K562 (cell line): ENCODE data around the gene PRR16. TPM values are rescaled to one million over a fixed set of nuclear protein-coding genes. Genes with fewer than 3 reads are reported as not detected.

Experiments
- ATAC-seq: fragments of 200-7000 bp; cut with Tn5 transposase; 3 replicates; pipeline ENCODE4 v1.9.1; 2020; ENCODE audit warnings: moderate library complexity
- BruUV-seq: library from RNA; stranded (reverse); fragments of 400-500 nt; replicated peaks from 2 replicates; lab custom pipeline; 2021; lab: Mats Ljungman, UMichigan
- CTCF ChIA-PET: fragments of 300-600 bp; formaldehyde crosslinking; extraction: SDS; loops from one replicate; lab custom pipeline; 2021; ENCODE audit warnings: low intra/inter-chr PET ratio; lab: Yijun Ruan, JAX
- POLR2A ChIA-PET: fragments of 300-600, 350-650 bp; sonication (Branson Sonifier 250); formaldehyde crosslinking; extraction: SDS; loops from one replicate; lab custom pipeline; 2021; ENCODE audit warnings: antibody characterized with exemption, inconsistent platforms; lab: Yijun Ruan, JAX
- DNase-seq, 4 experiments: peaks; one replicate each; pipeline versions ENCODE4 v3.0.0 to v3.0.0-alpha.2; 2011 to 2018; ENCODE audit warnings: low spot score in 3 of 4, mixed read lengths in 3 of 4; ENCODE audit errors: extremely low read depth in 1 of 4
- FAIRE-seq: peaks from 2 replicates; lab custom pipeline; 2011; peaks lifted over from hg19 to GRCh38; lab: Jason Lieb, UNC
- H2AFZ ChIP-seq: 2 replicates; pipeline ENCODE4 v1.6.0; 2011; ENCODE audit warnings: low read depth, low read length, control low read depth, inconsistent platforms
- H3K27ac ChIP-seq: fragments of 200-600 bp; 3 replicates; pipeline ENCODE4 v1.8.0; 2011; ENCODE audit warnings: low read depth, mild to moderate bottlenecking, control low read depth, inconsistent platforms, low read length, moderate library complexity, mixed read lengths; ENCODE audit errors: extremely low read depth
- H3K27me3 ChIP-seq, 2 experiments: fragments of 300-600 bp in 1 of 2; 2 replicates in 1 of 2; 3 replicates in 1 of 2; pipeline versions ENCODE4 v1.6.0 to v1.8.0; 2011; ENCODE audit warnings: inconsistent platforms in 2 of 2, low read length in 2 of 2, mild to moderate bottlenecking in 1 of 2, mixed read lengths in 1 of 2, moderate library complexity in 1 of 2; ENCODE audit not compliant: control insufficient read depth in 2 of 2, insufficient read depth in 2 of 2
- H3K36me3 ChIP-seq: fragments of 300-600 bp; 3 replicates; pipeline ENCODE4 v1.8.0; 2011; ENCODE audit warnings: mild to moderate bottlenecking, low read length, inconsistent platforms; ENCODE audit not compliant: control insufficient read depth, insufficient read depth
- H3K4me1 ChIP-seq, 2 experiments: fragments of 200-600 bp in 1 of 2; replicated peaks in 1 of 2; 2 replicates in 1 of 2; 3 replicates in 1 of 2; pipeline versions ENCODE4 v1.5.1 to v1.8.0; 2011; ENCODE audit warnings: inconsistent platforms in 2 of 2, low read length in 2 of 2, mild to moderate bottlenecking in 1 of 2, mixed read lengths in 1 of 2, moderate library complexity in 1 of 2; ENCODE audit not compliant: control insufficient read depth in 2 of 2, insufficient read depth in 2 of 2
- H3K4me2 ChIP-seq: 2 replicates; pipeline ENCODE4 v1.6.1; 2011; ENCODE audit warnings: low read length, control low read depth, inconsistent platforms, mixed read lengths; ENCODE audit not compliant: insufficient read depth
- H3K4me3 ChIP-seq: fragments of 200-600 bp; sonication (generic), shearing (Covaris generic); 2 replicates; pipeline ENCODE4 v1.5.1; 2016; ENCODE audit warnings: control low read depth, inconsistent platforms
- H3K79me2 ChIP-seq: fragments of 200-600 bp; 3 replicates; pipeline ENCODE4 v1.8.0; 2011; ENCODE audit warnings: low read length, inconsistent platforms; ENCODE audit not compliant: control insufficient read depth, insufficient read depth
- H3K9ac ChIP-seq, 2 experiments: 2 replicates each; pipeline versions ENCODE4 v1.6.0 to v1.6.1; 2011; ENCODE audit warnings: low read depth in 2 of 2, low read length in 2 of 2, control low read depth in 1 of 2, inconsistent platforms in 1 of 2, mild to moderate bottlenecking in 1 of 2, mixed read lengths in 1 of 2; ENCODE audit not compliant: insufficient read depth in 1 of 2
- H3K9me1 ChIP-seq: one replicate; pipeline ENCODE4 v1.6.0; 2011; ENCODE audit warnings: inconsistent platforms, mild to moderate bottlenecking, low read length, moderate library complexity; ENCODE audit not compliant: control insufficient read depth, insufficient read depth
- H3K9me3 ChIP-seq: replicated peaks from 2 replicates; pipeline ENCODE4 v1.5.1; 2011; ENCODE audit warnings: low read depth, low read length, inconsistent platforms; ENCODE audit not compliant: control insufficient read depth, insufficient read depth
- H4K20me1 ChIP-seq: replicated peaks from 2 replicates; pipeline ENCODE4 v1.6.1; 2011; ENCODE audit warnings: low read length, inconsistent platforms, mixed read lengths; ENCODE audit not compliant: control insufficient read depth, insufficient read depth
- BRD4 ChIP-seq: fragments of 200-600 bp; sonication (generic); IDR thresholded peaks from 2 replicates; pipeline ENCODE4 v1.6.1; 2017; ENCODE audit warnings: inconsistent platforms
- DDX20 ChIP-seq: fragments of 450-650 bp; IDR thresholded peaks from 2 replicates; pipeline ENCODE4 v1.6.1; 2016; ENCODE audit warnings: missing genetic modification characterization, low read depth, mild to moderate bottlenecking, missing compliant biosample characterization, moderate library complexity
- HDAC1 ChIP-seq, 2 experiments: fragments of 450-650 bp; IDR thresholded peaks; 2 replicates each; pipeline ENCODE4 v1.6.1; 2016 to 2017; ENCODE audit warnings: inconsistent platforms in 1 of 2, mild to moderate bottlenecking in 1 of 2, moderate library complexity in 1 of 2
- NELFE ChIP-seq: IDR thresholded peaks from 2 replicates; pipeline ENCODE4 v1.6.1; 2011; ENCODE audit warnings: mild to moderate bottlenecking; ENCODE audit not compliant: insufficient read depth, insufficient read length
- PRMT5 ChIP-seq: sonication (generic); formaldehyde crosslinking; IDR thresholded peaks from 2 replicates; pipeline ENCODE4 v1.5.0; 2020; ENCODE audit warnings: missing genetic modification reagents
- SOX6 ChIP-seq: fragments of 450-650 bp; IDR thresholded peaks from 2 replicates; pipeline ENCODE4 v1.6.1; 2014; ENCODE audit warnings: mild to moderate bottlenecking
- ZNF12 ChIP-seq: sonication (generic); formaldehyde crosslinking; IDR thresholded peaks from 2 replicates; pipeline ENCODE4 v1.4.0; 2020; ENCODE audit warnings: mild to moderate bottlenecking, missing genetic modification reagents
- ZNF398 ChIP-seq: fragments of 250-450 bp; sonication (Bioruptor Pico); IDR thresholded peaks from 2 replicates; pipeline ENCODE4 v1.8.0; 2021; ENCODE audit warnings: moderate library complexity, mild to moderate bottlenecking, inconsistent platforms
- ZNF551 ChIP-seq: fragments of 250-450 bp; sonication (Bioruptor Pico); IDR thresholded peaks from 2 replicates; pipeline ENCODE4 v1.5.0; 2021; ENCODE audit warnings: mild to moderate bottlenecking, moderate library complexity
- ZNF57 ChIP-seq: fragments of 450-650 bp; formaldehyde crosslinking; IDR thresholded peaks from 2 replicates; pipeline ENCODE4 v1.4.0; 2020; ENCODE audit warnings: mild to moderate bottlenecking, moderate library complexity
- WGBS: fragments of 100-300 bp; shearing (Covaris generic); methylation state at CpG from one replicate; pipeline ENCODE4 v1.1.6; 2016; ENCODE audit warnings: low coverage, mixed read lengths; ENCODE audit not compliant: insufficient coverage; ENCODE audit errors: missing lambda C conversion rate; 5-methylcytosine and 5-hydroxymethylcytosine counted together
- in situ Hi-C: fragments of 300-500 bp; cut with MboI; formaldehyde crosslinking; loops from 4 replicates; pipeline ENCODE4 v1.15.0; 2018; ENCODE audit warnings: inconsistent platforms, mixed read lengths
- intact Hi-C: fragments of 100-400 bp; cut with micrococcal nuclease; formaldehyde crosslinking; loops from 2 replicates; pipeline ENCODE4 v1.14.2; 2022
- polyA plus RNA-seq, 8 experiments: library from polyadenylated mRNA; depleted of rRNA in 4 of 8; stranded (reverse) in 5 of 8; unstranded in 3 of 8; fragments of >200 nt; fragmentation: Nextera tagmentation in 2 of 8; fragmentation: Illumina TruSeq in 1 of 8; extraction: Ambion mirVana in 2 of 8; extraction: Trizol in 1 of 8; gene quantifications; 2 replicates each; pipeline versions ENCODE4 v1.2.1 to v1.2.3, GENCODE V29; 2011 to 2014; ENCODE audit warnings: inconsistent platforms in 1 of 8, missing spikeins in 1 of 8
- total RNA-seq, 7 experiments: library from RNA; depleted of rRNA in 6 of 7; stranded (reverse); fragments of >200 nt in 6 of 7; fragmentation: Illumina TruSeq in 2 of 7; extraction: Trizol in 2 of 7; gene quantifications; 2 replicates each; pipeline versions ENCODE4 v1.2.1 to v1.2.3, GENCODE V29; 2011 to 2021; ENCODE audit warnings: low replicate concordance in 1 of 7
- TF ChIP-seq, protein P1 (sequence below): fragments of 250-450 bp; sonication (Bioruptor Pico); IDR thresholded peaks from 2 replicates; pipeline ENCODE4 v1.4.0; 2020; ENCODE audit warnings: borderline replicate concordance

Gene PRR16
- total and polyA plus RNA-seq, 9 of the 15 experiments (the other 6 are each of a cell fraction or from before 2014, with no cell fraction given), result 0.61 to 10.1 (median 3.3) TPM

DNA sequence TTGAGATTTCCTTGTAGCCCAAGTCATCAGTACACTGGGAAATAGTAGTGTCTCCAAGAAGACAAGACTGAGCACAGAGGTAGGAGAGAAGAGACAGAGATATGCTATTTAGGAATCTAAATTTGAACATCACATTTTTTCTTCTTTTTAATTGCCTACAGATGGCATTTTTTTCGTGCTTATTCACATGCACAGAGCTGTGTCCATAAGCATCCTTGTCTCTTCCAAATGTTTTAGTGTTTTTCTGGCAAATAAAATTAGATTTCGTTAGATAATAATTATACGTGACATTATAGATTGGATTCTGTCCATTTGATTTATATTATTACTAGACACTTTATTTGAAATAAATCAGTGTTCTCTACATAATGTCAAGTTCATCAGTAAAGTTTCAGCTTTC, 80.9 kb downstream of the PRR16 start:
- Histone ChIP-seq H3K79me2 (no peaks in the 10 kb centered on the region; the same call in 2 of the 3 replicates), H3K36me3 (no peaks in the 10 kb centered on the region), H4K20me1 (no peaks in the 10 kb centered on the region), H3K27ac (no peak overlapping the region), H3K4me3 (no peak overlapping the region), H3K4me2 (no peak overlapping the region), H2AFZ (no peak overlapping the region), H3K4me1 (no peaks in the 10 kb centered on the region), H3K9ac (no peak overlapping the region), H3K27me3 (no peaks in the 10 kb centered on the region), H3K9me1 (no peaks in the 10 kb centered on the region), H3K9me3 (no peaks in the 10 kb centered on the region)
- no peak for TF ChIP-seq ZNF551 (CRISPR knock-in tag)
- TF ChIP-seq SOX6, result no peak
- TF ChIP-seq PRMT5, result no peak
- TF ChIP-seq ZNF398 (CRISPR knock-in tag), result no peak
- TF ChIP-seq DDX20, result no peak
- TF ChIP-seq, protein P1, sequence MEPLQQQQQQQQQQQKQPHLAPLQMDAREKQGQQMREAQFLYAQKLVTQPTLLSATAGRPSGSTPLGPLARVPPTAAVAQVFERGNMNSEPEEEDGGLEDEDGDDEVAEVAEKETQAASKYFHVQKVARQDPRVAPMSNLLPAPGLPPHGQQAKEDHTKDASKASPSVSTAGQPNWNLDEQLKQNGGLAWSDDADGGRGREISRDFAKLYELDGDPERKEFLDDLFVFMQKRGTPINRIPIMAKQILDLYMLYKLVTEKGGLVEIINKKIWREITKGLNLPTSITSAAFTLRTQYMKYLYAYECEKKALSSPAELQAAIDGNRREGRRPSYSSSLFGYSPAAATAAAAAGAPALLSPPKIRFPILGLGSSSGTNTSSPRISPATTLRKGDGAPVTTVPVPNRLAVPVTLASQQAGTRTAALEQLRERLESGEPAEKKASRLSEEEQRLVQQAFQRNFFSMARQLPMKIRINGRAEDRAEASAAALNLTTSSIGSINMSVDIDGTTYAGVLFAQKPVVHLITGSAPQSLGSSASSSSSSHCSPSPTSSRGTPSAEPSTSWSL (CRISPR knock-in tag), result no peak
- TF ChIP-seq BRD4, result no peak
- TF ChIP-seq ZNF57 (CRISPR knock-in tag), result no peak
- no peak for TF ChIP-seq ZNF12
- TF ChIP-seq HDAC1 (IDR thresholded peaks at IDR 0.05), result no peak
- no peak for TF ChIP-seq NELFE
- intact Hi-C loops, result no loop called here
- ChIA-PET POLR2A (no interaction called here), CTCF (no interaction called here)
- WGBS, result 31% methylated on average over 3 of the region's 3 CpGs
- in situ Hi-C loops, result no loop called here
- FAIRE-seq (no peak), ATAC-seq (no peak), DNase-seq (no peak)
- BruUV-seq, result no TSS peak
